Panc1 (cell line): Measurements from ENCODE around the gene AMZ1. TPM values are rescaled to one million over a fixed set of nuclear protein-coding genes. Genes with fewer than 3 reads are reported as not detected.
A peak's percentile ranks its signal among the peaks of the same experiment; 100 is the strongest.

ENCODE experiments used
- ATAC-seq: fragments of 200-7000 bp; cut with Tn5 transposase; 2 replicates; pipeline ENCODE4 v1.9.1; 2020; ENCODE audit warnings: mild to moderate bottlenecking, moderate library complexity
- BruUV-seq: library from RNA; stranded (reverse); fragments of 400-500 nt; replicated peaks from 2 replicates; lab custom pipeline; 2021; lab: Mats Ljungman, UMichigan
- CTCF ChIA-PET: fragments of 300-600 bp; sonication (Branson Sonifier 250); formaldehyde crosslinking; loops from one replicate; lab custom pipeline; 2022; ENCODE audit warnings: antibody characterized with exemption; lab: Charles Lee
- POLR2A ChIA-PET: fragments of 300-600 bp; sonication (Branson Sonifier 250); formaldehyde crosslinking; loops from one replicate; lab custom pipeline; 2022; ENCODE audit warnings: antibody characterized with exemption; lab: Charles Lee
- DNase-seq: peaks from one replicate; pipeline ENCODE4 v3.0.0-alpha.2; 2010; ENCODE audit warnings: low read depth, low spot score
- H3K27ac ChIP-seq: 2 replicates; pipeline ENCODE4 v1.5.1; 2011; ENCODE audit warnings: mild to moderate bottlenecking, low read length, inconsistent platforms
- H3K27me3 ChIP-seq: fragments of 200-500 bp; sonication (Bioruptor generic); 2 replicates; pipeline ENCODE4 v1.6.0; 2014; ENCODE audit warnings: low read length, inconsistent platforms; ENCODE audit not compliant: control insufficient read depth, insufficient read depth
- H3K36me3 ChIP-seq: fragments of 200-500 bp; sonication (Bioruptor generic); 2 replicates; pipeline ENCODE4 v1.5.1; 2014; ENCODE audit warnings: inconsistent platforms, mild to moderate bottlenecking, low read length, moderate library complexity; ENCODE audit not compliant: control insufficient read depth, insufficient read depth
- H3K4me1 ChIP-seq: 2 replicates; pipeline ENCODE4 v1.5.1; 2011; ENCODE audit warnings: inconsistent platforms, mild to moderate bottlenecking, low read length, moderate library complexity; ENCODE audit not compliant: control insufficient read depth, insufficient read depth
- H3K4me3 ChIP-seq, 2 experiments: 2 replicates each; pipeline ENCODE4 v1.5.1; 2011 to 2012; ENCODE audit warnings: low read depth in 2 of 2, low read length in 2 of 2, mild to moderate bottlenecking in 2 of 2, inconsistent platforms in 1 of 2, moderate library complexity in 1 of 2
- H3K9me3 ChIP-seq: fragments of 200-500 bp; sonication (Bioruptor generic); 2 replicates; pipeline ENCODE4 v1.5.1; 2014; ENCODE audit warnings: low read depth, mild to moderate bottlenecking, inconsistent platforms, low read length, moderate library complexity; ENCODE audit not compliant: control insufficient read depth, insufficient read depth
- CTCF ChIP-seq: fragments of 450-650 bp; IDR thresholded peaks from 2 replicates; pipeline ENCODE4 v1.5.1; 2017; ENCODE audit warnings: mild to moderate bottlenecking
- POLR2AphosphoS5 ChIP-seq: IDR thresholded peaks from 2 replicates; pipeline ENCODE4 v1.6.1; 2012; ENCODE audit warnings: mild to moderate bottlenecking, low read depth, low read length, moderate library complexity
- REST ChIP-seq, 2 experiments: IDR thresholded peaks; 2 replicates each; pipeline ENCODE4 v1.6.1; 2011 to 2012; ENCODE audit warnings: low read depth in 2 of 2, control low read depth in 1 of 2, low read length in 1 of 2, mild to moderate bottlenecking in 1 of 2, moderate library complexity in 1 of 2; ENCODE audit not compliant: insufficient read depth in 1 of 2
- SIN3A ChIP-seq: IDR thresholded peaks from 2 replicates; pipeline ENCODE4 v1.6.1; 2012; ENCODE audit warnings: low read depth, mild to moderate bottlenecking, low read length, moderate library complexity, borderline replicate concordance; ENCODE audit not compliant: insufficient read depth
- TCF7L2 ChIP-seq: IDR thresholded peaks from 2 replicates; pipeline ENCODE4 v1.6.1; 2011; ENCODE audit warnings: mild to moderate bottlenecking, low read depth, low read length, inconsistent platforms
- in situ Hi-C: cut with HindIII; loops from 2 replicates; pipeline ENCODE4 v1.10.0; 2016; ENCODE audit warnings: low sequenced_read_pairs, low pct_unique_long_range_greater_than_20kb
- intact Hi-C: fragments of 100-400 bp; cut with micrococcal nuclease; formaldehyde crosslinking; loops from one replicate; pipeline ENCODE4 v1.10.0; 2022; ENCODE audit not compliant: unreplicated experiment
- total RNA-seq: library from RNA; stranded (reverse); gene quantifications from one replicate; pipeline ENCODE4 v1.2.1, GENCODE V29; 2021; ENCODE audit not compliant: unreplicated experiment

Gene AMZ1
- total RNA-seq, 1 experiment from 2014 or later: 0.57 TPM

GRCh38 chr7:2750004-2750407, 62.0 kb downstream of the AMZ1 start:
- Histone ChIP-seq H3K9me3 (peaks cover 7% of the 10 kb centered on the region; the same call in 1 of the 2 replicates), H3K27ac (no peak overlapping the region), H3K4me3 (no peak overlapping the region), H3K27me3 (no peaks in the 10 kb centered on the region), H3K36me3 (no peaks in the 10 kb centered on the region), H3K4me1 (peaks cover 27% of the 10 kb centered on the region)
- ChIA-PET CTCF (no interaction called here), POLR2A (no interaction called here)
- BruUV-seq: no TSS peak
- intact Hi-C loops: no loop called here
- in situ Hi-C loops: no loop called here
- no peak for TF ChIP-seq REST (IDR thresholded peaks at IDR 0.05; ENCODE audit: insufficient read depth in 1 of 2, low read depth in 2 of 2, low read length in 1 of 2)
- no peak for TF ChIP-seq CTCF
- TF ChIP-seq POLR2AphosphoS5: no peak
- DNase-seq (no peak), ATAC-seq (peak; percentile 49)

GRCh38 chr7:2751086-2751485, 63.1 kb downstream of the AMZ1 start:
- H3K27ac ChIP-seq: peak overlapping the region; percentile 32; the same call in 1 of the 2 replicates
- CTCF ChIA-PET: interaction anchor here (0.6 kb wide), 1 partner anchor 44 kb away, joined by 3 read pairs; no protein-coding TSS in a partner anchor
- H3K27me3 ChIP-seq: no peaks in the 10 kb centered on the region
- in situ Hi-C loops: no loop called here
- TF ChIP-seq REST (IDR thresholded peaks at IDR 0.05; ENCODE audit: insufficient read depth in 1 of 2, low read depth in 2 of 2, low read length in 1 of 2) (no peak), CTCF (no peak), SIN3A (no peak), TCF7L2 (no peak), POLR2AphosphoS5 (no peak)
- no peak overlapping the region for H3K4me3 ChIP-seq
- H3K9me3 ChIP-seq: peaks cover 7% of the 10 kb centered on the region; the same call in 1 of the 2 replicates
- ATAC-seq: no peak
- intact Hi-C loops: no loop called here
- POLR2A ChIA-PET: interaction anchor here (0.6 kb wide), 2 partner anchors 48 to 329 kb away, joined by 3 to 4 read pairs; no protein-coding TSS in a partner anchor
- peaks cover 27% of the 10 kb centered on the region for H3K4me1 ChIP-seq
- DNase-seq: no peak
- no TSS peak for BruUV-seq
- no peaks in the 10 kb centered on the region for H3K36me3 ChIP-seq
